Measurements from ENCODE around the gene SSPN. TPM values are rescaled to one million over a fixed set of nuclear protein-coding genes. Genes with fewer than 3 reads are reported as not detected.
A peak's percentile ranks its signal among the peaks of the same experiment; 100 is the strongest.

The SSPN gene
- total and polyA plus RNA-seq, 9 of the 15 experiments (the other 6 are each of a cell fraction or from before 2014, with no cell fraction given): 0.40 TPM; not detected in 8

GRCh38 chr12:26274441-26275312 lies 79.3 kb downstream of the SSPN start (continued):
- no peak for TF ChIP-seq SLC30A9 (CRISPR knock-in tag; IDR thresholded peaks at IDR 0.05)
- TF ChIP-seq ZNF232 (CRISPR knock-in tag; IDR thresholded peaks at IDR 0.05): no peak
- no peak for TF ChIP-seq ZNF740 (CRISPR knock-in tag; IDR thresholded peaks at IDR 0.05)
- no peak for TF ChIP-seq ZNF740 (tag; IDR thresholded peaks at IDR 0.05)
- TF ChIP-seq NFE2 (IDR thresholded peaks at IDR 0.05; ENCODE audit: low read depth): peak; percentile 84
- TF ChIP-seq ZKSCAN1 (IDR thresholded peaks at IDR 0.05; ENCODE audit: low read depth, low read length): peak; percentile 44; the same call in 1 of the 2 replicates
- no peak; the same call in 1 of the 2 replicates for TF ChIP-seq PKNOX1 (IDR thresholded peaks at IDR 0.05)
- no peak for TF ChIP-seq ZNF274 (IDR thresholded peaks at IDR 0.05; ENCODE audit: borderline replicate concordance, low read depth, low read length)
- no peak for TF ChIP-seq ETS1 (conservative IDR thresholded peaks at IDR 0.05; ENCODE audit: control insufficient read depth, low read depth, low read length)
- peak; percentile 5; the same call in 1 of the 2 replicates for TF ChIP-seq BCL6 (CRISPR knock-in tag; IDR thresholded peaks at IDR 0.05)
- peak; percentile 56 for TF ChIP-seq EP400 (IDR thresholded peaks at IDR 0.05)
- peak; percentile 35; the same call in 1 of the 2 replicates for TF ChIP-seq MYC (IDR thresholded peaks at IDR 0.05; ENCODE audit: low read depth, low read length)
- TF ChIP-seq MYC (CRISPR knock-in tag; IDR thresholded peaks at IDR 0.05; ENCODE audit: borderline replicate concordance, low read depth): no peak
- TF ChIP-seq FOXP4 (CRISPR knock-in tag; IDR thresholded peaks at IDR 0.05; ENCODE audit: borderline replicate concordance): no peak
- peak; percentile 7; the same call in 1 of the 2 replicates for TF ChIP-seq KLF6 (CRISPR knock-in tag; IDR thresholded peaks at IDR 0.05; ENCODE audit: borderline replicate concordance)
- no peak for TF ChIP-seq ZNF717 (CRISPR knock-in tag; IDR thresholded peaks at IDR 0.05)
- TF ChIP-seq ZNF354B (CRISPR knock-in tag; IDR thresholded peaks at IDR 0.05): peak; percentile 33; the same call in 1 of the 2 replicates
- no peak for TF ChIP-seq FUS (optimal IDR thresholded peaks at IDR 0.05; ENCODE audit: low read depth, low read length)
- TF ChIP-seq VEZF1 (CRISPR knock-in tag; IDR thresholded peaks at IDR 0.05): peak; percentile 75
- no peak for TF ChIP-seq ZNF146 (CRISPR knock-in tag; IDR thresholded peaks at IDR 0.05; ENCODE audit: unreplicated experiment)
- peak; percentile 80 for TF ChIP-seq ZNF316 (IDR thresholded peaks at IDR 0.05)
- TF ChIP-seq BDP1 (IDR thresholded peaks at IDR 0.05; ENCODE audit: insufficient read depth, insufficient read length): no peak

Measured in K562 (cell line).